ENCODE data around the gene MYBBP1A.

MYBBP1A gene

GRCh38 chr17:4602041-4602440, 46.9 kb upstream of the MYBBP1A start:
- Histone ChIP-seq H3K4me3 (ENCODE audit: low read length) (no peak overlapping the region), H4K20me1 (ENCODE audit: insufficient read depth, low read length) (no peaks in the 10 kb centered on the region), H3K4me2 (ENCODE audit: low read depth, low read length) (no peak overlapping the region), H2AFZ (ENCODE audit: low read length) (no peak overlapping the region), H3K79me2 (ENCODE audit: low read length) (no peaks in the 10 kb centered on the region), H3K27ac (ENCODE audit: low read length) (no peak overlapping the region), H3K9me3 (replicated peaks; ENCODE audit: insufficient read depth, low read length) (no peaks in the 10 kb centered on the region), H3K4me1 (ENCODE audit: low read length) (no peaks in the 10 kb centered on the region), H3K9me2 (replicated peaks; ENCODE audit: insufficient read depth, low read length) (no peaks in the 10 kb centered on the region), H3K9ac (ENCODE audit: low read length) (no peak overlapping the region), H3K36me3 (replicated peaks; ENCODE audit: insufficient read depth, low read length) (no peaks in the 10 kb centered on the region), H3K27me3 (replicated peaks; ENCODE audit: insufficient read depth, low read length) (peaks cover 56% of the 10 kb centered on the region), H3F3A (ENCODE audit: insufficient read depth, low read length) (no peaks in the 10 kb centered on the region)
- DNase-seq: no peak
- TF ChIP-seq EZH2phosphoT487 (IDR thresholded peaks at IDR 0.05; ENCODE audit: low read length) (no peak), EZH2 (optimal IDR thresholded peaks at IDR 0.05; ENCODE audit: low read depth, low read length) (no peak), CTCF (IDR thresholded peaks at IDR 0.05; ENCODE audit: low read length) (no peak)

GRCh38 chr17:4601326-4601725, 46.1 kb upstream of the MYBBP1A start:
- H3K9me2 ChIP-seq (replicated peaks; ENCODE audit: insufficient read depth, low read length): no peaks in the 10 kb centered on the region
- no peaks in the 10 kb centered on the region for H3K4me1 ChIP-seq (ENCODE audit: low read length)
- H4K20me1 ChIP-seq (ENCODE audit: insufficient read depth, low read length): no peaks in the 10 kb centered on the region
- peaks cover 63% of the 10 kb centered on the region for H3K27me3 ChIP-seq (replicated peaks; ENCODE audit: insufficient read depth, low read length)
- H3K4me2 ChIP-seq (ENCODE audit: low read depth, low read length): no peak overlapping the region
- H3K9me3 ChIP-seq (replicated peaks; ENCODE audit: insufficient read depth, low read length): no peaks in the 10 kb centered on the region
- DNase-seq: no peak
- H3K4me3 ChIP-seq (ENCODE audit: low read length): no peak overlapping the region
- no peak overlapping the region for H3K9ac ChIP-seq (ENCODE audit: low read length)
- no peak overlapping the region for H3K27ac ChIP-seq (ENCODE audit: low read length)
- no peaks in the 10 kb centered on the region for H3F3A ChIP-seq (ENCODE audit: insufficient read depth, low read length)
- TF ChIP-seq EZH2phosphoT487 (IDR thresholded peaks at IDR 0.05; ENCODE audit: low read length) (no peak), EZH2 (optimal IDR thresholded peaks at IDR 0.05; ENCODE audit: low read depth, low read length) (no peak), CTCF (IDR thresholded peaks at IDR 0.05; ENCODE audit: low read length) (no peak)
- H3K36me3 ChIP-seq (replicated peaks; ENCODE audit: insufficient read depth, low read length): no peaks in the 10 kb centered on the region
- H3K79me2 ChIP-seq (ENCODE audit: low read length): no peaks in the 10 kb centered on the region
- no peak overlapping the region for H2AFZ ChIP-seq (ENCODE audit: low read length)

GRCh38 chr17:4600563-4600962, 45.4 kb upstream of the MYBBP1A start:
- DNase-seq: no peak
- Histone ChIP-seq H3K9me3 (replicated peaks; ENCODE audit: insufficient read depth, low read length) (no peaks in the 10 kb centered on the region), H3K4me1 (ENCODE audit: low read length) (no peaks in the 10 kb centered on the region), H3F3A (ENCODE audit: insufficient read depth, low read length) (no peaks in the 10 kb centered on the region), H3K9ac (ENCODE audit: low read length) (no peak overlapping the region), H3K36me3 (replicated peaks; ENCODE audit: insufficient read depth, low read length) (no peaks in the 10 kb centered on the region), H3K27me3 (replicated peaks; ENCODE audit: insufficient read depth, low read length) (peaks cover 67% of the 10 kb centered on the region), H4K20me1 (ENCODE audit: insufficient read depth, low read length) (no peaks in the 10 kb centered on the region), H3K9me2 (replicated peaks; ENCODE audit: insufficient read depth, low read length) (no peaks in the 10 kb centered on the region), H3K79me2 (ENCODE audit: low read length) (no peaks in the 10 kb centered on the region), H2AFZ (ENCODE audit: low read length) (no peak overlapping the region), H3K4me3 (ENCODE audit: low read length) (no peak overlapping the region), H3K4me2 (ENCODE audit: low read depth, low read length) (no peak overlapping the region), H3K27ac (ENCODE audit: low read length) (no peak overlapping the region)
- TF ChIP-seq CTCF (IDR thresholded peaks at IDR 0.05; ENCODE audit: low read length) (no peak), EZH2phosphoT487 (IDR thresholded peaks at IDR 0.05; ENCODE audit: low read length) (no peak), EZH2 (optimal IDR thresholded peaks at IDR 0.05; ENCODE audit: low read depth, low read length) (no peak)

All from MM.1S (cell line).